ENCODE data around the gene TMEM187.

Gene TMEM187

DNA sequence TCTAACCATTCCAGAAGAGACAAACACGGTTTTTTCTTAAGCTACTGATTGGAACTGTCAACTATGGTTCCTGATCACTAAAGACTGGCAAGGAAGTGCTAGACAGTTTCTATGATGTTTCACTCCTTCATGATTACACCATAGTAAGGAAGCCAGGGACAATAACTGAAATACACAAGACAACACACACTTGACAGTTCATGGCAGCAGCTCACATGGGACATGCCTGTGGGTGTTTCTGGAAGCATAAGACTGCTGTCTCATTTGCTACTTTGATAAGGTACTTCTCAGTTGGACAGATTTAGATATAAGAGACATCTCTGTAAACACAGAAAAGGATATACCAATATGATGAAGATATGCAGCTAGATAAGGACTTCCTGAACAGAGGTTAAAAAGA, 55.4 kb downstream of the TMEM187 start:
- TF ChIP-seq, protein P1, sequence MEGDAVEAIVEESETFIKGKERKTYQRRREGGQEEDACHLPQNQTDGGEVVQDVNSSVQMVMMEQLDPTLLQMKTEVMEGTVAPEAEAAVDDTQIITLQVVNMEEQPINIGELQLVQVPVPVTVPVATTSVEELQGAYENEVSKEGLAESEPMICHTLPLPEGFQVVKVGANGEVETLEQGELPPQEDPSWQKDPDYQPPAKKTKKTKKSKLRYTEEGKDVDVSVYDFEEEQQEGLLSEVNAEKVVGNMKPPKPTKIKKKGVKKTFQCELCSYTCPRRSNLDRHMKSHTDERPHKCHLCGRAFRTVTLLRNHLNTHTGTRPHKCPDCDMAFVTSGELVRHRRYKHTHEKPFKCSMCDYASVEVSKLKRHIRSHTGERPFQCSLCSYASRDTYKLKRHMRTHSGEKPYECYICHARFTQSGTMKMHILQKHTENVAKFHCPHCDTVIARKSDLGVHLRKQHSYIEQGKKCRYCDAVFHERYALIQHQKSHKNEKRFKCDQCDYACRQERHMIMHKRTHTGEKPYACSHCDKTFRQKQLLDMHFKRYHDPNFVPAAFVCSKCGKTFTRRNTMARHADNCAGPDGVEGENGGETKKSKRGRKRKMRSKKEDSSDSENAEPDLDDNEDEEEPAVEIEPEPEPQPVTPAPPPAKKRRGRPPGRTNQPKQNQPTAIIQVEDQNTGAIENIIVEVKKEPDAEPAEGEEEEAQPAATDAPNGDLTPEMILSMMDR (conservative IDR thresholded peaks at IDR 0.05; ENCODE audit: low read depth, low read length): no peak
- no peak for DNase-seq (ENCODE audit: low read depth)
- no peak overlapping the region for H3K4me3 ChIP-seq (ENCODE audit: low read depth, low read length)

DNA sequence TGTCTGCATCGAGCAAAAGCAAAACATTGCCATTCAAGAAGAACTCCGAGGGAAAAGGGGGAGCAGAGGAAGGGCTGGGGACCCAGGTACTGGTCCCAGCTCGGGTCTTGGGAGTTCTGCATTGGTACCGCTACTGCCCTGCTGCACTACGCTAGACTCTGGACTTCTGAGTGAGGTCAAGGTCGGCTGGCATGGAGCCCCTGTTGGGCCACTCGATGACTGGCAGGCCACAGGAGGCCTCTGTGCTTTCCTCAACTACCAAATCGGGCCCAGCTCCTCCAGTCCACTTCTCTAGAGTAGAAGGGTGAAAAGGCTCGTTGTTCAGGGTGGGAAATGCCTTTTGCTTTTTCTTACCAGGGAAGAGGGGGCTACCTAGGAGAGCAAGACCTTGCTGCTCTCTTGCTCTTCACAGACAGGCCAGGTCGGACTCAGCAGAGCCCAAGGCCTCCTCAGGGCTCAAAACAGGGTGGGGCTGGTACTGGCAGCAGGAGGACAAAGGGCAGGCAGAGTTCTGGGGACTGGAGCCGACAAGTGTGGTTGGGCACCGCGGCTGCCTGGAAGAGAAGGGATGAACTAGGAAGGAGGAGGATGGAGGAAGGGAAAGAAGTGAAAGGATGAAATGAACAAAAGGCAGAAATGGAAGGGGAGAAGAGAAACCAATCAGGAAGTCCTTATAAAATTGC, 56.1 kb downstream of the TMEM187 start:
- TF ChIP-seq, protein P1 (conservative IDR thresholded peaks at IDR 0.05; ENCODE audit: low read depth, low read length): no peak

DNA sequence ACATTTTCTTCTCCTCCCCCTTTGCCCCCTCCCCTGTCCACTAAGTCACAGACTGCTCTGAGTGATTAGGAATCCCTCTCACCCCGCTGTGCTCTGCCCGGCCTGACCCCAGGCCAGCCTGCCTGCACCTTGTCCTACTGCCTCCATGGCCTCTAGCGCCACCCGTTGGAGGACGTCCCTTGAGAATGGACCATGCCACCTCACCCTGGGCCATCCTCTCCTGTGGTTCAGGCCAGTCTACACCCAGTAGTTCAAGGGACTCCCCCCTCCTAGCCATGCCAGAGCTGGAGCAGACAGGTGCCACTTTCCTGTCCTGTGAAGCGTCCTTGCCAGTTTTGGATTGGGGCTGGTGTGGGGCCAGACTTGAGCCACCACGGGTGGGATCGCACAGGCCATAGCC, 56.9 kb downstream of the TMEM187 start:
- DNase-seq (ENCODE audit: low read depth): no peak
- TF ChIP-seq, protein P1 (conservative IDR thresholded peaks at IDR 0.05; ENCODE audit: low read depth, low read length): no peak
- H3K4me3 ChIP-seq (ENCODE audit: low read depth, low read length): no peak overlapping the region

More for the DNA sequence above, 56.1 kb downstream of the TMEM187 start:
- no peak for DNase-seq (ENCODE audit: low read depth)
- no peak overlapping the region for H3K4me3 ChIP-seq (ENCODE audit: low read depth, low read length)

DNA sequence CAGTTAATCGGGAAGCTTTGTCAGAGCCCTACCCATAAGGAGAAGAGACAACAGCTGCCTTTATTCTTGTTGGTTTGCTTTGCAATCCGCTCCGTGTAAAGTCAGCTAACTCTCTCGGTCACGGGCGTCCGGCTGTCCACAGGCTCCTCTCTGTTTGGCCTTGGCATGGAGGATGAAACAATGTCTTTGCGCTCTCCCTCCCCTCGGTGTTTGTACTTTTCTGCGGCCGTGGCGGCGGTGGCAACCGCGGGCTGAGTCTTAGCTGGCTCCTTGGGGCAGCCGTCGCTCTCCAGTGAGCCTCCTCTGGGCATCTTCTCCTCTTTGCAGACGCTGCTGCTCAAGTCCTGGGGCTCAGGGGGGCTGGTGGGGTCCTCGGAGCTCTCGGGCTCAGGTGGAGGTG, 57.7 kb downstream of the TMEM187 start:
- TF ChIP-seq, protein P1 (conservative IDR thresholded peaks at IDR 0.05; ENCODE audit: low read depth, low read length): no peak

DNA sequence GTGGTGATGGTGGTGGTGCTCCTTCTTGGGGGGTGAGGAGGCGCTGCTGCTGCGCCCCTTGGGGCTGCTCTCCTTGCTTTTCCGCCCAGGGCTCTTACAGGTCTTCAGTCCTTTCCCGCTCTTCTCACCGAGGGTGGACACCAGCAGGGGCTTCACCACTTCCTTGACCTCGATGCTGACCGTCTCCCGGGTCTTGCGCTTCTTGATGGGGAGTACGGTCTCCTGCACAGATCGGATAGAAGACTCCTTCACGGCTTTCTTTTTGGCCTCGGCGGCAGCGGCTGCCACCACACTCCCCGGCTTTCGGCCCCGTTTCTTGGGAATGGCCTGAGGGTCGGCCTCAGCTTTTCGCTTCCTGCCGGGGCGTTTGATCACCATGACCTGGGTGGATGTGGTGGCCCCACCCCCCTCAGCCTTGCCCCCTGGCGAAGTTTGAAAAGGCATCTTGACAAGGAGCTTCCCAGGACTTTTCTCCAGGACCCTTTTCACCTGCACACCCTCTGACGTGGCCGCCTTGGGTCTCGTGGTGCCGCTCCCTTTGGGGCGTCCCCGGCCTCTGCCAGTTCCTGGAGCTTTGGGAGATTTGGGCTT, 58.3 kb downstream of the TMEM187 start:
- no peak overlapping the region for H3K4me3 ChIP-seq (ENCODE audit: low read depth, low read length)
- TF ChIP-seq, protein P1 (conservative IDR thresholded peaks at IDR 0.05; ENCODE audit: low read depth, low read length): no peak
- no peak for DNase-seq (ENCODE audit: low read depth)

More for the DNA sequence above, 57.7 kb downstream of the TMEM187 start:
- no peak for DNase-seq (ENCODE audit: low read depth)
- H3K4me3 ChIP-seq (ENCODE audit: low read depth, low read length): no peak overlapping the region

DNA sequence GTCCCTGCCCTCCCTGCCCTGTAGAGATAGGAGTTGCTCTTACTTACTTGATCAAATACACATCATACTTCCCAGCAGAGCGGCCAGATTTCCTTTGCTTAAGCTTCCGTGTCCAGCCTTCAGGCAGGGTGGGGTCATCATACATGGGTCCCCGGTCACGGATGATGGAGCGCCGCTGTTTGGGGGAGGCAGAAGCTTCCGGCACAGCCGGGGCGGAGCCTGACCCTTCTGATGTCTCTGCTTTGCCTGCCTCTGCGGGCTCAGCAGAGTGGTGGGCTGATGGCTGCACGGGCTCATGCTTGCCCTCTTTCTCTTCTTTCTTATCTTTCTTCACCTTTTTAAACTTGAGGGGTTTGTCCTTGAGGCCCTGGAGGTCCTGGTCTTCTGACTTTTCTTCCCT, 59.6 kb downstream of the TMEM187 start:
- no peak overlapping the region for H3K4me3 ChIP-seq (ENCODE audit: low read depth, low read length)
- TF ChIP-seq, protein P1 (conservative IDR thresholded peaks at IDR 0.05; ENCODE audit: low read depth, low read length): no peak
- no peak for DNase-seq (ENCODE audit: low read depth)

DNA sequence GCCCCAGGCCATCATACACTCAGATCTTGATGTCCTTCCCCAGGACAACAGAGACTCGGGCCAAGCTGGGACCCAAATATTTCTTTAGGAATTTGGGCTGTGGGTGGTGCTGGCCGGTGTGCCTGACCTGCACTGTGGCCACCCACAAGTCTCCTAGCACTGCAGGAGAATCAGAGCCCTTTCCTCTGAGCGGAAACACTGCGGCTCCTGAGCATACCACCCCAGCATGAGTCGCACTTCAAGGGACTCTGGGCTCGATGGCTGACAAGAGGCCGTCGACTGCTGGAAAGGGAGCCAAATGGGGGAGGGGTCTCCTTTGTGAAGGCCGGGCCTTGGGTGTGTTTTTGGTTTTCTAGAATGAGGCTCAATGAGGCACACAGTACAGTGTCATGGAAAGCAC, 60.1 kb downstream of the TMEM187 start:
- TF ChIP-seq, protein P1 (conservative IDR thresholded peaks at IDR 0.05; ENCODE audit: low read depth, low read length): no peak
- H3K4me3 ChIP-seq (ENCODE audit: low read depth, low read length): no peak overlapping the region
- no peak for DNase-seq (ENCODE audit: low read depth)

Measured in choroid plexus epithelial cell (primary cell).